Measurements from ENCODE around the gene TM4SF20.

The TM4SF20 gene, protein sequence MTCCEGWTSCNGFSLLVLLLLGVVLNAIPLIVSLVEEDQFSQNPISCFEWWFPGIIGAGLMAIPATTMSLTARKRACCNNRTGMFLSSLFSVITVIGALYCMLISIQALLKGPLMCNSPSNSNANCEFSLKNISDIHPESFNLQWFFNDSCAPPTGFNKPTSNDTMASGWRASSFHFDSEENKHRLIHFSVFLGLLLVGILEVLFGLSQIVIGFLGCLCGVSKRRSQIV

DNA sequence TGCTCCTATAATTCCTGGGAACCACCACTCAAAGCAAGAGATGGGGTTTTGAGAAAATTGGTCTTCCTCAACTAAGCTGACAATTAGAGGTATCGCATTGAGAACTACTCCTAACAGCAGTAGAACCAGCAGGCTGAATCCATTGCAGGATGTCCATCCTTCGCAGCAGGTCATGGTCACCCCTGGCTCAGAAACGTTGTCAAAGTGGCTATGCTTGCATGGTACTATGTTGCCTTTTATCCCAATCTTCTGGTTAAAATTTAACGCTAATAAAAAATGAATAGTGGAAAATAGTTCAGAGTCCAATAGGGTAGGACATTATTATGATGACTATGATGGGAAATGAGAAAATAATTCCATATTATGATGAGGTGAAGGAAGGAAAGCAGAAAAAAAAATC is at the start of gene TM4SF20:
TSS of gene TM4SF20 (minus strand) at position 212 of the 400 bp plus-strand sequence. CDS start at position 174, 38 bp downstream.
- DNase-seq (ENCODE audit: low spot score), result no peak

DNA sequence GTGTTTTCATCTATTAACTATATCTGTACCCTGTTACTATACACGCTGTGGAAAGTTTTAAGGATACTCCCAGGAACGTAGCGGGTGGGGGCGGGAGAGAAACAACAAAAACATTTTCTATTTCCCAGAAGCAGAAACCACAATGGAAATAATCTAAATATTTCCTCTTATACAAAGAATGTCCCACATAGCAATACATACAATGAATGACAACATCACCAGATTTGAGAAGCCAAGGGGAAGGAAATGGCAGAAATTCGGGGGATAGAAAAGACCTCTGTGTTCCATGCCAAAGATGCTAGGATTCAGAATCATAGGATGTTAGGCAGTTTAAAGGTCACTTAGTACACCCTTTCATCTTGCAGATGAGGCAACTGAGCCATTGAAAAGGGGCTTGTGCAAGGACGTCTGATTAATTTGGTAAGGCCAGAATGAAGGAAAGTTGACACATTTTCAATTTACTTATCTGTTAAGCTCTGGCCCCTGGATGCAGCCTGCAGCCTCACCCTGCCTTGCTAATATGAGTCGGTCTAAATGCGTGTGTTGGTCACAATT is 49.7 kb upstream of the TM4SF20 start:
- no peak for DNase-seq (ENCODE audit: low spot score)

DNA sequence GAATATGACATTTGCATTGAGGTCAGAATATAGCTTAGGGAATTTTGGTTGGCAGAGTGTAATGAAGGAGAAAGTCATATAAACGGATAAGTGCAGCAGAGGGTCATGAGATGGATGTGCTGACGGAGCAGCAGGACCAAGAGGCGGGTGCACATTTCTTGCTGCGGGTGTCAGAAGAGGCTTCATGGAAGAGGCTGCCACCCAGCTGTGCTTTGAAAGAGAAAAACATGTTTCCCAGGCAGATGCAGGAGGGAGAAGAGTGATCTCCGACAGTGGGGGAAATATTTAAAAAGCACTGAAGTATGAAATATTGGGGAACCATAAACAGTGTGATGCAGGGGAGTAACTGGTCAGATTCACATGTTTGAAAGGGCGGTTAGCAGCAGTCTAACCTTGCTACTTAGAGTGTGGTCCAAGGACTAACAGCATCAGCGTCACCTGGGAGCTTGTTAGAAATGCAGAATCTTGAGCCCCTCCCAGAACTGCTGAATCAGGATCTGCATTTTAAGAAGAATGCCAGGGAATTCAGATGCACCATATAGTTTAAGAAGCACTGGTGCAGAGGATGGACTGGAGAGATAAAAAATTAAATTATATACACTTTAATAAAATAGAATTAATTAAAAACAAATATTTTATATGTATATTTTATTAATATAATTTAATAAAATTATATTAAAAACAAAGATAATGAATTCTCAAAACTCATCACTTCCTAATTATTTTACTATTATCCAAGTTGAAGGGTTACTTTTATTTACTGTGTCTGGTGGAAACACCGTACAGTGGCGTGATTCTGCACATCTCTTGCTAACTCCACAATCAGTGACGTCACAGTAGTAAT is 44.8 kb upstream of the TM4SF20 start:
- no peak for DNase-seq (ENCODE audit: low spot score)

DNA sequence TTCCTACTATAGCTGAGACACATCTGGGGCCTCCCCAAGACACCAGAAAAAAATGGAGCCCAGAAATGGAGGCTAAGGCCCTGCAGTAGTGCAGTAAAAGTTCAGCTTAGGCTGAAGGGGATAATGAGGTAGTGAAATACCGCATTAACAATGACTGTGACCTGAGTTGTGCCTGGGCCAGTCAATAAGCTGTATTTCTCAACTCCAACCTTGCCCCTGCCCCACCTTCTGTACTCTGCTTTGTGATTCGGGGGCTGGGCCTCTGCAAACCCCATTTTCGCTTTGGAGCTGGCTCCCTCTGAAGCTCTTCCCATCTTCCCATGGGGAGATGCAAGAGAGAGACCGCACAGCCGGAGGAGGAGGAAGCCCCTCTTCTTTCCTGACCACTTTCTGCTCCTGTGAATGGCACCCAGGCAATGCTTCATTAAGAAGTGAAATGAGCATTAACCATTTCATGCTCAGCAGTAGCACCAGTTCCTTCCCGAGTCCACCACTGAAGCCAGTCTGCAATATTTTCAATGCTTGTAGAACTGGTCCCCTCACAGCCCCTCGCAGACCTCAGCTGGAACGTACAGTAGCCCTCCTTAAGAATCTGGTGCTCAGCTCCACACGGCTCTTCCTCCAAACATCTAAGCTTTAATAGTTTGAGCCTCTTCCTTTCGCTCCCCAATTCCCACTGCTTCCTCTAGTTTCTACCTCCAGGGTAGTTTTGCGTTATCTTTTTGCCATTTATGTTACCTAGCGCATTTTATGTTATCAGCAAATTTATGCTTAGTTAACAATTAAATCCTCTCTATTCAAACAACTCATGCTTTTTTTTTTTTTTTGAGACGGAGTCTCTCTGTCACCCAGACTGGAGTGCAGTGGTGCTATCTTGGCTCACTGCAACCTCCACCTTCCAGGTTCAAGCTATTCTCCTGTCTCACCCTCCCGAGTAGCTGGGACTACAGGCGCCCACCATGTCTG is 41.3 kb upstream of the TM4SF20 start:
- DNase-seq (ENCODE audit: low spot score), result no peak

DNA sequence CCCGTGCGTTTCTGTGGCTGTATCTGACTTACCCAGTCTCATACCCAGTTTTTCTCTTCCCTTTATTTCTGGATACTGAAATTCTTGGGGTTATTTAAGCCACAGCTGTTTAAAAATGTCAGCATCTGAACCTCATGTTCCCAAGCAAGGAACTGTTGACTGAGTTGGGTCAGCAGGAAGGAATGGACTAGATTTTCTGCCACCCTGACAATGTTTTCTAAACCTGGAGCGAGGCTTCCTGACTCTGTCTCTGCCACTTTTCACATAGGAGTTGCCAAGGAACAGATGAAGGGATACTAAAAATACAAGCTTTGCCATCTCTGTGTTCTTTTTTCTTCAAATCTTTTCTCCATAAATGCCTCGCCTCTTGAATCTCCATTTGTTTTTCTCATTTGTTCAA is 37.6 kb upstream of the TM4SF20 start:
- DNase-seq (ENCODE audit: low spot score), result no peak

DNA sequence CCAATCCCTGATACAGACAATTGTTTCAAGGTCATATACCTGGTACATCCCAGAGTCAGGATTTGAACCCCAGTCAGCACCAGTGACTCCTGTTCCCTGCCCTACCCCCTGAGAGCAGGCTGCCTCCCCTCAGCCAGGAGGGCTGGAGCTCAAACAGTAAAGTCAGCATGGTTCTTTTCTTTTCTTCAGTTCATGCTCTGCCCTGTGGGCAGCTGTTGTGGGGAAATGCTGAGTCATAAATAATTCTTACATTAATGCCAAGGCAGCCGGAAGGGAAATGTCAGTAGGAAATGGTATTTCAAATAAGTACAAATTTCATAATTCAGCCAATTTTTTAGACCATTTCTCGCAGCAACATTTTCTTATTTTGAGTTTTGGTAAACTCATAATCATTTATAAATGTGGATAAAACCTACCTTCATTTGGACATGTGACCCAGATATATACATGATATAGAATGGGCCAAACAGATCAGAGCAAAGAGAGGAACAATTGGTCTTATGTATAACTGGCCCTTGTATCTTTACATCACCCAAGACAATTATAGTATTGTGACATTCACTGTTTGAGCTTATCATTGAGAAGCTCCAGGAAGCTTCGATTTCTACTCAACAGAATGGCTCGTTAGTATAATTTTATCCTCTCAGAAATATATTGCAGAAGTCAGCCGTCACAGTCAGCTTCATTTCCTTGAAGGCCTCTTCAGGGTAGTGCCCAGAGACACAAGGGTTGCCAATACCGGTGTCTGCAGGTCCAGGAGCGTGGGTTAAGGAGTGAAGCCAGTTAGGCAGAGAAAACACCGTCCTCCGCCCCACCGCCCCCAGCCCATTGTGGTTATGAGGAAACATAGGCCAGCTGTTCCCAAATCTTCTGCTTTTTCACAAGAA is 36.7 kb upstream of the TM4SF20 start:
- DNase-seq (ENCODE audit: low spot score), result no peak

DNA sequence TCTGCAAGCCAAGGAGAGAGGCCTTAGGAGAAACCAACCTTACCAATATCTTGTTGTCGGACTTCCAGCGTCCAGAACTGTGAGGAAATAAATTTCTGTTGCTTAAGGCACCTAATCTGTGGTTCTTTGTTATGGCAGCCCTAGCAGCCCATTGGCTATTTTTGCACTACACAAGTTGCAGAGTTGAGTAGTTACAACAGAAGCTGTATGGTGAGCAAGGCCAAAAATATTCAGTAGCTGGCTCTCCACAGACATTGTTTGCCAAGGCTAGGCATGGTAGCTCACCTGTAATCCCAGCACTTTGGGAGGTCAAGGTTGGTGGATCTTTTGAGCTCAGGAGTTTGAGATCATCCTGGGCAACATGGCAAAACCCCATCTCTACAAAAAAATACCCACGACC is 35.7 kb upstream of the TM4SF20 start:
- no peak for DNase-seq (ENCODE audit: low spot score)

DNA sequence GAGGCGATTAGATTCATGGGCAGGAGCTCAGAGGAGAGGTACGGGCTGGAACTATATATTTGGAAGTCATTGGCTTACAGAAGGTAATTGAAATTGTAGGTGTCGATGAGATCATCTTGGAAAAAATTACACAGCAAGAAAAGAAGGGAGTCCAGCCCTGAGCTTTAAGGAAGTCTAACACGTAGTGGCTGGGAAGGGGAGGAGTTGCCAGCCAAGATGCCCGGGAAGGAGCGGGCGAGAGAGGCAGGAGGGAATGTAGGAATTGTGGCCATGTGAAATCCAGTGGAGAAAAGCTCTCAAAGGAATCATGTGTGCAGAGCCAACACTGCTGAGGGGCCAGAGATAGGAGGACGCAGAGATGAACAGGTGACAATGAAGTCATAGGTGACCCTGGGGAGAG is 34.3 kb upstream of the TM4SF20 start:
- no peak for DNase-seq (ENCODE audit: low spot score)

DNA sequence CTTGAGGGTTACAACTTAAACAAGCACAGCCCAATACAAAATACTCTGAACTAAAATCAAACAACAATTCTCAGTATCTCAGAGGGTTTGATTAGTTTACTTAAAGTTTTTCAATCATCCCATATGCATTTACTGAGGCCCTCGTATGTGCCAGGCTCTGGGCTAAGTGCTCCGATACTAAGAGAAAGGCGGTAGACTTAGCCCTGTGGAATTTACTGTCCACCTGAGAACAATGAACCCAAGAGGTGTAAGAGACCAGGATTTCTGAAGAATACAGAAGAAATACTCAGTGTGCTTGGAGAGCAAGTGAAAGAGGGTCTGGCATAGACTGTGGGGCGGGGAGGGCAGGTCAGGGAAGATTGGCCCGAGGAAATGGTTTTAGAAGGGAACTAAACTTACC is 33.8 kb upstream of the TM4SF20 start:
- no peak for DNase-seq (ENCODE audit: low spot score)

DNA sequence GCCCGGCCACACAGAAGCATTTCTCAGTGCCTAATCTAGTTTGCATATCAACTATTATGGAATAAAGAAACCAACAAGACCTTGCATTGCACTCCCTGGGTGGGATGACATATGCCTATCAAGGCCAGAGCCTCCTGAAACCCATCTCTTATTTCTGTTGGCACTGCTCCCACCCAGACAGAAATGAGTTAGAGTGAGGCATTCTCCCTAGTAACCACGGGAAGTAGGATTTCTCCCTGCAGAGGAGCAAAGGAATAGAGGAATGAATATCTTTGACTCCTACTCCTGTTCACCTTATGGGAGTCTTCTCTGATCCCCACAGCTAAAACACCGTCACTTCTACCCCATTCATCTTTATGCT is 32.9 kb upstream of the TM4SF20 start:
- no peak for DNase-seq (ENCODE audit: low spot score)

DNA sequence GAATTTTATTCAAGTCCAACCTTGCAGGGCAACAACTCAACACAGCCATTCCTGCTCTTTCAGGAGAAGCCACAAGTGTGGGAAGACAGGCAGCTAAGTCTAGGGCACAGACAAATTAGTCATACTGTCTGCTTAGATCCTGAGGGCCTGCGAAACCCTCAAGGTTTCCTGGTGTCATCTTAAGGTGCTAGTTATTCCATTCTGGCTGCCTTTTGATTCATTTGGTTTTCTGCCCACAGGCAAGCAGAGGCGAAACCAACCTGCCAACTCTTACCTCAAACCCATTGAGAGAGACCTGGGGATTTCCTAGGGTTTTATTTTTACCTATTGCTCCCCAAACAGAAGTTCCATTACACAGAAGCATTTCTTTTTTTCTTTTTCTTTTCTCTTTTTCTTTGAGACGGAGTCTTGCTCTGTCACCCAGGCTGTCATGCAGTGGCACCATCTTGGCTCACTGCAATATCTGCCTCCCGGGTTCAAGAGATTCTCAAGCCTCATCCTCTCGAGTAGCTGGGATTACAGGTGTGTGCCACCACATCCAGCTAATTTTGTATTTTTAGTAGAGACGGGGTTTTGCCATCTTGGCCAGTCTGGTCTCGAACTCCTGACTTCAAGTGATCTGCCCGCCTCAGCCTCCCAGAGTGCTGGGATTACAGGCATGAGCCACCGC is 32.3 kb upstream of the TM4SF20 start:
- DNase-seq (ENCODE audit: low spot score), result no peak

DNA sequence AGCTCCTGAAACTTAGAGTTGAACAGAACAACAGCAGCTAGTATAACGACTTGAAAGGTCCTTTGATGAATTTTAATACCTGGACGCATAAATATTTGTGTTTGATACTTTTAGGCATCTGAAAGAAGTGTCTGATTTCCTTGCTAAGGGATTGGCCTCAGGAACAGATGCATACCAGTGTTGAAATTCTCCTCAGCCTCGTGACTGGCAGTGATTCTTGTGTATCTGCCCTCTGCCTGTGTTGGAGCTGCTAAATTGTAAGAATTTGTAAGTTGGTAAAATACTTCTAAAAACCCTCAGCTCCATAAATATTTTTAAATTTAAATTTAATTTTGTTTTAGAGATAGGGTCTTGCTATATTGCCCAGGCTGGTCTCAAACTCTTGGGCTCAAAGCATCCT is 31.1 kb upstream of the TM4SF20 start:
- DNase-seq (ENCODE audit: low spot score), result no peak

DNA sequence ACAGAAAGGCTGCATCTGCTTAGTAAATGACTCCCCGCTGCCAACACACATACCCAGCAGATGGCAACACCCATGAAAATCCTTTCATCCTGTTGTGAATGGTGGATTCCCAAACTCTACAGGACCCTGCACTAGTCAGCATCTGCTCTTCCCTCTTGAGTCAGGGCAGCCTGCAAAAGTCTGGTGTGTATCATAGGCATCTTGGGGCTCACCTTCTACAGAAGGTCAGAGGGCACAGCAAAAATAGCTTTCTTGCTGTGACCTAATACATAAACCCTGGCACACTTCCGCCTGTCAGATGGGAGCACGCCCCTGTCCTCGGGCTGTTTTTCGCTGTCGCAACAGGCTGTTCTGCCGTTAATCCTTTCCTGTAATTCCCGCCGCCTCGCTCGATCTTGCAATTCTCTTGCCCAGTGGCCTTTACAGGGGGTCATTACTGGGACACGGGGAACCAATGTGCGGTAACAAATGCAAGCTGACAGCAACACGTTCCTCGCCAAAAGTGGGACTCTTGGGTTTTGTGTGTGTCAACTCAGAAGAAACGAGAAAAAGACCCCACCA is 28.6 kb upstream of the TM4SF20 start:
- DNase-seq (ENCODE audit: low spot score), result no peak

DNA sequence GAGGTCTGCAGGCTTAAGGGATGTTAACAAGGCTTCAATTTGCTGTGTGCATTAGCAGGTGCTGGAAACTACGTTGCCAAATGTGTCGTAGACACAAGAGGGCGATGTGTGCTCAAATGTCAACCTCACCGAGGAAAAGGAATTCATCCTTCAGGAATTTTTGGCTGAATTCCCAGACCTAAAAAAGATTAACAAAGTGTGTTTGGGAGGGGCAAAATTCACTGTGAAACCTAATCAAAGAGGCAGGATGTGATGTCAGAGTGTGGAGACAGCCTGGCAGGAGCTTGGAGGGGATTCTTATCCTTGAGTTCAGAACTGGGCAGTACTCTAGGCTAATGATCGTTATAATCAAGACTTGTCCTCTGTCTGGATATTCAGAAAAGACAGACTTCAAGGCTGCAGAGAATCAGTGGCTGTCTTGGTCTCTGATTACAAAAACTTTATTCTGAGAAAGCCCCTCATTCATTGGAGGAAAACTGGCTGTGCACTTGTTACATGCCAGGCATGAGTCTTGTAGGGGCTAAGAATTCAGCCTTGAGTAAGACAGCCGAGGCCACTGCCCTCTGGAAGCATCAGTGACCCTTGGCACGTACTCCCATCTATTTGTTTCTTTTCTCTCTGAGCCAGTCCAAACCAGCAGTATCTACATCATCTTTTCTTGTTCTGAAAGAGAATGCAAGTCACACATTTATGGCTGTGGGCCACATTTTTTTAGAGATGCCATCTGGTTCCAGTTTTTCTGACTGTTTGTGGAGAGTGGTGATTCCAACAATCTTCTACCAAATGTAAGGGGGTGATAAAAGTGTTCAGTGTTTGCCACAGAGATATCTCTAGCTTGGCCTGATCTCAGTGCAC is 27.3 kb upstream of the TM4SF20 start:
- peak; percentile 78 for DNase-seq (ENCODE audit: low spot score)

DNA sequence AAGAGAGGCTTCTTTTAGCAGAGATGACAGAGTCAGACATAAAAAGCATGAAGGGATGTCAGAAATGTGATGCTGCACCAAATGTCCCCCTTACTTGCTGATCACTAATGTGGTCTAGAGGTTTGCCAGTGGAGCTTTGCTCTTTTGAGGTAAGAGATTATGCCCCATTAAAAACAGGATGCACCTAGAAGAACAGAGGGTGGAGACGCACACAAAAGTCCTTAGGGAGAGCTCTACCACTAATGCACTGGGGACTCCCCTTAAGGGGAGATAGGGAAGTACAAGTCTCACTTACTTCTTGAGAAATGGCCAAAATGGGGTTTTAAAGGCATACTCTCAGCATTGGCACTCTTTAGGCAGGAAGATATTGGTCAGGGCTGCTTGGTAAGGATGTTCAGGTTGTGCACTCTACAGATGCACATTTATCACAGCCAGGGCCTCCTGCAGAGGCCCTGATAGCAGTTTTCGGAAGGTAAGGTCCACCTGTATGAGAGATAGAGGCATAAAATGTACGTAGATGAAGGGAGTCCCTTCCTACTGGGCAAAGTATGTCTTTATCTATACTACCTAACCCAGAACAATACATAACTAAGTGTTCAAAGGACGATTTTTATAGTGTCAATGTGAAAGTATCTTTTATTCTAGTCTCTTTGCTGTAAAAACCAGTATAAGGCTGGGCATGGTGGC is 25.6 kb upstream of the TM4SF20 start:
- no peak for DNase-seq (ENCODE audit: low spot score)

DNA sequence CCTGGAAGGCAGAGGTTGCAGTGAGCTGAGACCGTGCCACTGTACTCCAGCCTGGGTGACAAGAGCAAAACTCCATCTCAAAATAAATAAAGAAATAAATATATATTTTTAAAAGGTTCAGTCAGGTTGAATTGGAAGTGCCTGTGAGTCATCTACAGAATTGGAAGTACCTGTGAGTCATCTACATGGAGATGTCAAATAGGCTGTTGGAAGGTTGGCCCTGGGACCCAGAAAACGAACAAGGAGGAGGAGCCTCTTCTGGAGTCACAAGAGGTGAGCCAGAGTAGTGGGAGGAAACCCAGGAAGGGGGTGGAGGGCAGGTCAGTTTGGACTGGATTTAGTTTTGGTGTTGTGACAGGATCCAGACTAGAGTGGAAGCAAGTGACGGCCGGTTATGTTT is 23.9 kb upstream of the TM4SF20 start:
- DNase-seq (ENCODE audit: low spot score), result no peak

DNA sequence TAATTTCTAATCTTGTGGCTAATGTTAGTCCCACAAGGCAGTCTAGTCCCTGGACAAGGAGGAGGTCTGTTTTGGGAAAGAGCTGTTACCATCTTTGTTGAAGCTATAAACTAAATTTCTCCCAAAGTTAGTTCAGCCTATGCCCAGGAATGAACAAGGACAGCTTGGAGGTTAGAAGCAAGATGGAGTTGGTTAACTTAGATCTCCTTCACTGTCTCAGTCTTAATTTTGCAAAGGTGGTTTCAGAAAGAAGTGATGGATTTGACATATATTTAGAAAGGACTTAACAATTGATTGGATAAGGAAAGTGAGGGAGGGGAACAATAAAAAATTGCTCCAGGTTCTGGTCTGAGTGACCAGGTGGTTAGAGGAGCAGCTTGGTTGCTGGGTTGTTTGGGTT is 23.2 kb upstream of the TM4SF20 start:
- no peak for DNase-seq (ENCODE audit: low spot score)

DNA sequence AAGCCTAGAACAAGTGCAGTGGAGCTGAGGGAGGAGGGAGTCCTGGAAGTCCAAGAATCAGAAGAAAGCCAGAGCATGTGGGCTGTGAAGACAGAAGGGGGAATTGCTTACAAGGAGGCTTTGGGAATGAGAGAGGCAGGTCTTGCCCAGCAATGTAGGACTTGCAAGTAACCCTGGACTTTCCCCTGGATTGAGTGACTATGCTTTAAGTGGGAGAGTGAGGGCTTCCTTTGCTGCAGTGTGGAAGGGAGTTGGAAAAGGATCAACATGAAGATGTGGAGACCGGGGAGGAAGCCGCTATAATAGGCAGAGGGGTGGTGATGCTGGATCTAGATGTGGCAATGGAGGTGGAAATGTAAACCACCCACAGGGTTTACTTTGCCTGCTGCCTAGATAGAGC is 22.4 kb upstream of the TM4SF20 start:
- no peak for DNase-seq (ENCODE audit: low spot score)
